Skeletal muscle satellite cell (primary cell): Measurements from ENCODE around the gene POU4F3.

Experiments used
- H3K27me3 ChIP-seq: 2 replicates; pipeline ENCODE4 v1.7.0; 2013; ENCODE audit warnings: low read length; ENCODE audit not compliant: control insufficient read depth, insufficient read depth
- H3K36me3 ChIP-seq: 2 replicates; pipeline ENCODE4 v1.7.0; 2013; ENCODE audit warnings: mild to moderate bottlenecking, control low read depth, low read length; ENCODE audit not compliant: insufficient read depth
- H3K4me1 ChIP-seq: 2 replicates; pipeline ENCODE4 v1.7.0; 2013; ENCODE audit warnings: low read length; ENCODE audit not compliant: control insufficient read depth, insufficient read depth
- H3K4me2 ChIP-seq: 2 replicates; pipeline ENCODE4 v1.7.0; 2013; ENCODE audit warnings: mild to moderate bottlenecking, low read length
- H3K4me3 ChIP-seq: 2 replicates; pipeline ENCODE4 v1.7.0; 2013; ENCODE audit warnings: low read length
- H3K9ac ChIP-seq: 2 replicates; pipeline ENCODE4 v1.7.0; 2013; ENCODE audit warnings: mild to moderate bottlenecking, low read depth, low read length, moderate library complexity
- H3K9me3 ChIP-seq: replicated peaks from 2 replicates; pipeline ENCODE4 v1.7.0; 2013; ENCODE audit warnings: mild to moderate bottlenecking, control low read depth, low read length

The POU4F3 gene

DNA sequence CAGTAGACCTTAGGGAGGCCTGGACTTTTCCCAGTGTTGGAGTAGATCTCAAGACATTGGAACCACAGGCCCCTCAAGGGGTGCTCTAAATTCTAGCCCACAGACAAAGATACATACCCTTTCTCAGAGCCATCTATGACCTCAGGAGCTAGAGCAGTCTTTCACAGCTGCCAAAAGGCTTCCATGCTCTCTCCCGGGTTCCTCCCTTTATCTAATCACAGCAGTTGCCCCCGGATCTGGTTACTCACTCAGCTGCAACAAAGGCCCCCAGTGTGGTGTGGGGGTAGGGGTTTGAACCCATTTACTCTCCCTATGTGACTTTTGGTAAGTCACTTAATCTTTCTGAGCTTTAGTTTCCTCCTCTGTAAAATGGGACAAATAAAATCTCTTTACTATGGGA, 27.0 kb downstream of the POU4F3 start:
- H3K9ac ChIP-seq = no peak overlapping the region
- peaks cover 31% of the 10 kb centered on the region for H3K27me3 ChIP-seq
- H3K4me2 ChIP-seq = no peak overlapping the region
- no peak overlapping the region for H3K4me3 ChIP-seq
- no peaks in the 10 kb centered on the region for H3K4me1 ChIP-seq
- no peaks in the 10 kb centered on the region for H3K9me3 ChIP-seq
- H3K36me3 ChIP-seq = no peaks in the 10 kb centered on the region

DNA sequence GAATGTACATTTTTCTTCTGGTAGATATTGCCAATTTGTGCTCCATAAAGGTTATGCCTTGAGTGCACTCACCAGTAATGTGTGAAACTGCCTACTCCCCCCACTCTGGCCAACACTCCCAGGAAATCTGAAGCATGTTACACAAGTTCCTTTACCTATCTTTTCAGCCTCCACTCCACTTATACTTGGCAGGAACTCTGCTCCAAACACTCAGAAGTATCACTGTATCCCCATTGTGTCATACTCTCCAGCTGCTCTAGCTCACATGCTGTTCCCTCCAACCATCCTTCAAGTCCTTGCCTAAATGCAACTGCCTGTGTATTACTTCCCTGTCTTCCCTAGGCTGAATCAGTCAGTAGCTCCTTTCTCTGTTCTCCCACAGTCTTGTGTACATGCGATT, 28.3 kb downstream of the POU4F3 start:
- Histone ChIP-seq H3K36me3 (no peaks in the 10 kb centered on the region), H3K27me3 (peaks cover 31% of the 10 kb centered on the region), H3K9me3 (no peaks in the 10 kb centered on the region), H3K4me1 (no peaks in the 10 kb centered on the region), H3K4me2 (no peak overlapping the region), H3K4me3 (no peak overlapping the region), H3K9ac (no peak overlapping the region)

DNA sequence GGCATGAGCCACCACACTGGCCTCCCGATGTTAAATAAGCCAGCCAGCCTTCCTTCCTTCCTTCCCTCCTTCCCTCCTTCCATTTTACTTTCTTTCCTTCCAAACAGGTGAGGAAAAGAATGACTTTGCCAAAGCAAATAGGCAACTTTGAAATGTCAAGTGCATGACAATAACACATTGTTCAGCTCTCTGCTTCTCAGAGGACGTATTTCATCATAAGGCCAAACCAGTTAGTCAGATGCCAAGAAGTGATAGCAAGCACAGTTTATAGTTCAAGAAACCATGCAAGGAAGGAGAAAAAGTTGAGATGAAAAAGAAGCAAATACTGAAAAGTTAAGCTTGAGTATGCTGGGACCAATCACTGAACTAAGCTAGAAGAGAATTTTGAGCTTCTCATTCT, 29.5 kb downstream of the POU4F3 start:
- no peak overlapping the region for H3K4me2 ChIP-seq
- no peak overlapping the region for H3K9ac ChIP-seq
- no peaks in the 10 kb centered on the region for H3K36me3 ChIP-seq
- no peaks in the 10 kb centered on the region for H3K9me3 ChIP-seq
- no peak overlapping the region for H3K4me3 ChIP-seq
- no peaks in the 10 kb centered on the region for H3K4me1 ChIP-seq
- H3K27me3 ChIP-seq = peaks cover 21% of the 10 kb centered on the region

GRCh38 chr5:146369691-146370090, 31.1 kb downstream of the POU4F3 start:
- Histone ChIP-seq H3K27me3 (peaks cover 18% of the 10 kb centered on the region), H3K9me3 (no peaks in the 10 kb centered on the region), H3K4me3 (no peak overlapping the region), H3K9ac (no peak overlapping the region), H3K4me2 (no peak overlapping the region), H3K4me1 (no peaks in the 10 kb centered on the region), H3K36me3 (no peaks in the 10 kb centered on the region)

DNA sequence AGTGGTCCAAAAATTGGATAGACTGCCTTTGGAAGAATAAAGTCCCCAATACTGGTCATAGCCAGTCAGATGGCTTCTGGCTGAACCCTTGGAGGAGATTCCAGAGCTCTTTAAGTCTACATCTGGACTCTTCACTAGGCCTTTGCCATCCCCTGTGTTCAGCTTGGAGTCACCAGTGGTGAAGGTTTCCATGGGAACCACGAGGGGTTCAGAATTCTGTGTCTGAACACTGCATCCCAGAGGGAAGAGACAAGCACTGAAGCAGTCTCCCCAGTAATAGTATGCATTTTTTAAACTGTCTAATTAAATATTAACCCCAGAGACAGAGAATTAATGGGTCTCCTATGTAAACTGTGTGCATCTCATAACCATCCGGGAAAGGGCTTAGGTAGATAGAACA, 38.2 kb downstream of the POU4F3 start:
- no peaks in the 10 kb centered on the region for H3K9me3 ChIP-seq
- H3K4me3 ChIP-seq = no peak overlapping the region
- no peaks in the 10 kb centered on the region for H3K4me1 ChIP-seq
- peaks cover 22% of the 10 kb centered on the region for H3K27me3 ChIP-seq
- H3K9ac ChIP-seq = no peak overlapping the region
- H3K4me2 ChIP-seq = no peak overlapping the region
- no peaks in the 10 kb centered on the region for H3K36me3 ChIP-seq

GRCh38 chr5:146378986-146379385, 40.3 kb downstream of the POU4F3 start:
- no peaks in the 10 kb centered on the region for H3K36me3 ChIP-seq
- peaks cover 22% of the 10 kb centered on the region for H3K27me3 ChIP-seq
- no peak overlapping the region for H3K4me3 ChIP-seq

DNA sequence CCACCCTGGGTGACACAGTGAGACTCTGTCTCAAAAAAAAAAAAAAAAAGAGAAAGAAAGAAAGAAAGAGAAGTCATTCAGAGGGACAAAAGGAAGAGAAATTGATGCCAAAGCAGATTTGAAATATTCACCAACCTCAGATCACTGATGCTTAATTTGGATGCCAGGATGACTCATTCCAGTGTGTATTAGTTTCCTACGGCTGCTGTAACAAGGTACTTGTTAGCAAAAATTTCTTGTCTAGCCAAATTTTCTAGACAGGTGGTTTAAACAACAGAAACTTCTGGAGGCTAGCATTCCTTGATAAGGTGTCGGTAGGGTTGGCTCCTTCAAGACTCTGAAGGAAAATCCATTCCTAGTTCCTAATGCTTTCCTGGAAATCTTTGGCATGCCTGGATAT, 42.1 kb downstream of the POU4F3 start:
- Histone ChIP-seq H3K4me1 (no peaks in the 10 kb centered on the region), H3K4me3 (no peak overlapping the region), H3K27me3 (peaks cover 18% of the 10 kb centered on the region), H3K9me3 (no peaks in the 10 kb centered on the region), H3K9ac (no peak overlapping the region), H3K36me3 (no peaks in the 10 kb centered on the region), H3K4me2 (no peak overlapping the region)

More at GRCh38 chr5:146378986-146379385, 40.3 kb downstream of the POU4F3 start:
- no peaks in the 10 kb centered on the region for H3K4me1 ChIP-seq
- no peak overlapping the region for H3K9ac ChIP-seq
- H3K9me3 ChIP-seq = no peaks in the 10 kb centered on the region
- H3K4me2 ChIP-seq = no peak overlapping the region

- H3K9ac ChIP-seq = no peak overlapping the region
- peaks cover 52% of the 10 kb centered on the region for H3K27me3 ChIP-seq
- no peak overlapping the region for H3K4me2 ChIP-seq
Observed at GRCh38 chr5:146388386-146388785, 49.7 kb downstream of the POU4F3 start.

GRCh38 chr5:146390469-146390868, 51.8 kb downstream of the POU4F3 start:
- no peaks in the 10 kb centered on the region for H3K36me3 ChIP-seq
- no peak overlapping the region for H3K9ac ChIP-seq
- H3K4me1 ChIP-seq = no peaks in the 10 kb centered on the region
- H3K4me3 ChIP-seq = no peak overlapping the region
- H3K27me3 ChIP-seq = peaks cover 69% of the 10 kb centered on the region
- no peak overlapping the region for H3K4me2 ChIP-seq
- H3K9me3 ChIP-seq = no peaks in the 10 kb centered on the region

More at GRCh38 chr5:146388386-146388785, 49.7 kb downstream of the POU4F3 start:
- H3K4me3 ChIP-seq = no peak overlapping the region
- H3K4me1 ChIP-seq = no peaks in the 10 kb centered on the region
- no peaks in the 10 kb centered on the region for H3K9me3 ChIP-seq
- no peaks in the 10 kb centered on the region for H3K36me3 ChIP-seq
